Vagina (tissue), 2 donors: ENCODE data around the gene AANAT. TPM values are rescaled to one million over a fixed set of nuclear protein-coding genes. Genes with fewer than 3 reads are reported as not detected.
A peak's percentile ranks its signal among the peaks of the same experiment; 100 is the strongest.

ENCODE experiments used
- DNase-seq, 2 donors: peaks; one replicate each; pipeline ENCODE4 v3.0.0-alpha.2; 2017; ENCODE audit errors: extremely low spot score in 2 of 2
- H3K27ac ChIP-seq: fragments of 200-600 bp; sonication (generic); one replicate; pipeline ENCODE4 v1.5.1; 2019
- H3K27me3 ChIP-seq: fragments of 200-600 bp; sonication (generic); one replicate; pipeline ENCODE4 v1.5.1; 2019
- H3K36me3 ChIP-seq, 2 donors: fragments of 200-600 bp; sonication (generic); one replicate each; pipeline ENCODE4 v1.5.1; 2017 to 2019
- H3K4me1 ChIP-seq: fragments of 200-600 bp; sonication (generic); one replicate; pipeline ENCODE4 v1.5.1; 2019
- H3K4me3 ChIP-seq, 2 donors: fragments of 200-600 bp; sonication (generic); 1 replicate in 1 of 2; 2 replicates in 1 of 2; pipeline ENCODE4 v1.5.1; 2016 to 2019
- H3K9me3 ChIP-seq: fragments of 200-600 bp; sonication (generic); one replicate; pipeline ENCODE4 v1.5.1; 2019
- POLR2A ChIP-seq, 2 donors: fragments of 450-650 bp; IDR thresholded peaks; one replicate each; pipeline ENCODE4 v1.6.1; 2017; ENCODE audit warnings: antibody characterized with exemption in 2 of 2, mild to moderate bottlenecking in 2 of 2, moderate library complexity in 2 of 2
- POLR2AphosphoS5 ChIP-seq, 2 donors: sonication (generic); formaldehyde crosslinking; IDR thresholded peaks; one replicate each; pipeline ENCODE4 v1.9.0; 2017; ENCODE audit warnings: antibody characterized with exemption in 2 of 2, mild to moderate bottlenecking in 2 of 2, low read depth in 1 of 2; ENCODE audit not compliant: insufficient read depth in 1 of 2
- intact Hi-C: fragments of 100-400 bp; cut with DNase I; formaldehyde crosslinking; loops from one replicate; pipeline ENCODE4 v1.15.1; 2023
- total RNA-seq: library from RNA; depleted of rRNA; stranded (reverse); fragments of >200 nt; gene quantifications from one replicate; pipeline ENCODE4 v1.2.3, GENCODE V29; 2016
- TF ChIP-seq, protein P1 (sequence below), 3 experiments: fragments of 450-650 bp in 2 of 3; fragments of 200-600 bp in 1 of 3; sonication (generic) in 1 of 3; IDR thresholded peaks; one replicate each; pipeline ENCODE4 v1.5.1; 2017 to 2019; ENCODE audit warnings: antibody characterized with exemption in 3 of 3, mild to moderate bottlenecking in 2 of 3, moderate library complexity in 2 of 3

Gene AANAT
- total RNA-seq, 1 donor from 2014 or later = not detected

DNA sequence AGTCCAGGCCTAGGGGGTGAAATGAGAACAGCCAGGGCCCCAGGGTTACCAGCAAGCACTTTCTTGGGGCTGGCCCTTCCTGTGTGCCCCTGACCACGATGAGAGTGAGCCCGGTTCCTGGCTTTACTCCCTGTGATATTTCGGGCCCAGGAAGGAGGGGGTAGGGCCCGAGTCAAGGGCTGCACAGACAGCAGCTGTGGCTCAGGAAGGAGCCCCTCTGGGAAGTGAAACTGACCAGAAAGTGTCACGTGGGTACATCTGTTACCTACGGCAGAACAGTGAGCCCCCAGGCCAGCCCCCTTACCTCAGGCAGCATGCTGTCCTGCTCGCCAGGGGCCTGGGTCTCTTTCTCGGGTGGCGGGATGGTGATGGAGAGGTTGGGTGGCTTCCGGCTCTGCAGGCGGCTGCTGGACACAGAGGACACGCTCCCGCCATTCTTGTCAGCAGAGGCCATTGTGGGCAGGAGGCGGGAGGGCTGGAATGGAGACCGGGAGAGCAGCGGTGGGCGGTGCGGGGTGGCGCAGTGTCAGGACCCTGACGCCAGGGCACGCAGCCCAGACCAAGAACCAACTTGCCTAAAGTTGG lies 13.8 kb downstream of the AANAT start:
- peaks cover 0 to 4% of the 10 kb centered on the region in 2 donors for H3K36me3 ChIP-seq
- no peaks in the 10 kb centered on the region for H3K4me1 ChIP-seq
- no peaks in the 10 kb centered on the region for H3K9me3 ChIP-seq
- no peak for DNase-seq
- intact Hi-C loops = no loop called here
- no peak for TF ChIP-seq POLR2AphosphoS5 (IDR thresholded peaks at IDR 0.05; ENCODE audit: insufficient read depth in 1 of 2, low read depth in 1 of 2)
- TF ChIP-seq POLR2A (IDR thresholded peaks at IDR 0.05) = no peak
- TF ChIP-seq, protein P1, sequence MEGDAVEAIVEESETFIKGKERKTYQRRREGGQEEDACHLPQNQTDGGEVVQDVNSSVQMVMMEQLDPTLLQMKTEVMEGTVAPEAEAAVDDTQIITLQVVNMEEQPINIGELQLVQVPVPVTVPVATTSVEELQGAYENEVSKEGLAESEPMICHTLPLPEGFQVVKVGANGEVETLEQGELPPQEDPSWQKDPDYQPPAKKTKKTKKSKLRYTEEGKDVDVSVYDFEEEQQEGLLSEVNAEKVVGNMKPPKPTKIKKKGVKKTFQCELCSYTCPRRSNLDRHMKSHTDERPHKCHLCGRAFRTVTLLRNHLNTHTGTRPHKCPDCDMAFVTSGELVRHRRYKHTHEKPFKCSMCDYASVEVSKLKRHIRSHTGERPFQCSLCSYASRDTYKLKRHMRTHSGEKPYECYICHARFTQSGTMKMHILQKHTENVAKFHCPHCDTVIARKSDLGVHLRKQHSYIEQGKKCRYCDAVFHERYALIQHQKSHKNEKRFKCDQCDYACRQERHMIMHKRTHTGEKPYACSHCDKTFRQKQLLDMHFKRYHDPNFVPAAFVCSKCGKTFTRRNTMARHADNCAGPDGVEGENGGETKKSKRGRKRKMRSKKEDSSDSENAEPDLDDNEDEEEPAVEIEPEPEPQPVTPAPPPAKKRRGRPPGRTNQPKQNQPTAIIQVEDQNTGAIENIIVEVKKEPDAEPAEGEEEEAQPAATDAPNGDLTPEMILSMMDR (IDR thresholded peaks at IDR 0.05) = no peak
- H3K27me3 ChIP-seq = no peaks in the 10 kb centered on the region
- H3K27ac ChIP-seq = no peak overlapping the region
- no peak overlapping the region for H3K4me3 ChIP-seq

DNA sequence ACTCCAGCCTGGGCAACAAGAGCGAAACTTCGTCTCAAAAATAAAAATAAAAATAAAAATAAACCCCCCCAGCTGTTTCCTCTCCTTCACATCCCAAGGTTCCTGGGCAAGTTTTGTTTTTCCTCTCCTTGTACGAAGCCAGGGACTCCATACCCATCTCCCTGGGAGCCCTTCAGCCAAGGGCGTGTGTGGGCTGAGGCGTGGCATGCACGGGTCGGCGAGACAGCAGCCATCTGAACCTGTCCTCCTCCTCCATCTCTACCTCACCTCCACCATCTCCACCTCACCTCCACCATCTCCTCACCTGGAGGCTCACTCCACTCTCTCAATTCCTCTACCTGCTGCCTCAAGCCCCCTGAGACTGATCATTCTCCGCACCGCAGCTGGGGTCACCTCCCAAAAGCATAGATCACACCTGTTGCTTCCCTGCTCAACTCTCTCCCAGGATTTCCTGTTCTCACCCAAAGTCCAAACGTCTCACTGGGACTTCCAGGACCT lies 16.9 kb downstream of the AANAT start:
- intact Hi-C loops = no loop called here
- no peak overlapping the region for H3K27ac ChIP-seq
- no peak overlapping the region for H3K4me3 ChIP-seq
- TF ChIP-seq, protein P1 (IDR thresholded peaks at IDR 0.05) = no peak
- TF ChIP-seq POLR2A (IDR thresholded peaks at IDR 0.05) = no peak
- TF ChIP-seq POLR2AphosphoS5 (IDR thresholded peaks at IDR 0.05; ENCODE audit: insufficient read depth in 1 of 2, low read depth in 1 of 2) = no peak
- H3K9me3 ChIP-seq = no peaks in the 10 kb centered on the region
- no peaks in the 10 kb centered on the region for H3K36me3 ChIP-seq
- H3K27me3 ChIP-seq = no peaks in the 10 kb centered on the region
- no peaks in the 10 kb centered on the region for H3K4me1 ChIP-seq
- no peak for DNase-seq

DNA sequence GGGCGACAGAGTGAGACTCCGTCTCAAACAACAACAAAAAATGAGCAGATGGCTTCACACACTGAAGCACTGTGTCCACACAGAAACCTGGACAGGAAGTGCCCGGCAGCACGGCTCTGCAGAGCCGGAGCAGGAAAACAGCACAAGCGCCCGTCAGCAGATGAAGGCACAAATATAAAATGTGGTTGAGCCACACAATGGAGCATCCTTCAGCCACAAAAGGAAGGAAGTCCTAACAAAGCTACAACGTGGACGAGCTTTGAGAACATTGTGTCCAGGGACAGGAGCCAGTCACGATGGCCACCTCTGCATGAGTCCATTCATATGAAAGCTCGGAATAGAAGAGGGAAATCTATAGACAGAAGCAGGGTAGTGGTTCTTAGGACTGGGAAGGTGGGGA lies 18.2 kb downstream of the AANAT start:
- Histone ChIP-seq H3K4me3 (no peak overlapping the region), H3K9me3 (no peaks in the 10 kb centered on the region), H3K27me3 (no peaks in the 10 kb centered on the region), H3K4me1 (peaks cover 3% of the 10 kb centered on the region), H3K36me3 (no peaks in the 10 kb centered on the region), H3K27ac (no peak overlapping the region)
- DNase-seq = no peak
- intact Hi-C loops = no loop called here
- TF ChIP-seq POLR2A (IDR thresholded peaks at IDR 0.05) = no peak
- TF ChIP-seq, protein P1 (IDR thresholded peaks at IDR 0.05) = no peak
- peak in 1 of 2 donors; percentile 17 for TF ChIP-seq POLR2AphosphoS5 (IDR thresholded peaks at IDR 0.05; ENCODE audit: insufficient read depth in 1 of 2, low read depth in 1 of 2)

DNA sequence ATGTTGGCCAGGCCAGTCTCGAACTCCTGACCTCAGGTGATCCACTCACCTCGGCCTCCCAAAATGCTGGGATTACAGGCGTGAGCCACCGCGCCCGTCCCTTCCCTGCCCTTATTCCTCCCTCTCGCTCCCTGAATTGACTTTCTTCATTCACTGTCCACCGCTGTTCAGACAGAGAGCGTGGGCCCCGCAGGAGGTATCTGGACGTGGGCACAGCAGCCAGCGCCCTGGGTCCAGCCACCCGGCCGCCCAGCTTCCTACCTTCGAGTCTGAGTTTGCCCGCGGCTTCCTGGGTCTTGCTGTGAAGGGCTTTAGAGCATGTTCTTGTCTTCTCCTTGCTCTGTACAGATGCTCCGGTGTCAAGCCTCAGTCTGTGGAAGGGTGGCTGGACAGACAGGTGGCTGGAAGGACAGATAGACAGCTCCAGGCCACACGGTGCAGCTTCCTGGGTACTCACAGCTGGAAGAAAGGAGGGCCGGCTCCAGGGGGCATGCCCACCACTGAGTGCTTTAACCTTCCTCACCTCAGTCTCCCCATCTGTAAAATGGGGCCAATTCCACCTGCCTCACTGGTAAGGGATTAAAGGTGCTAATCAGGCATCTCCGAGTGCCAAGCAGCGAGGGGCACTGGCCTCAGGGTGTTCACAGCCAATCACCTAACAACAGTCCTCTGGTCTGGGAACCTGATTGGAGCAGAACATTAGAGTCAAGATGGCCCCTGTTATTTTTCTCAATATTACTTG lies 20.2 kb downstream of the AANAT start:
- H3K4me3 ChIP-seq = no peak overlapping the region
- DNase-seq = no peak
- no peaks in the 10 kb centered on the region for H3K9me3 ChIP-seq
- H3K27ac ChIP-seq = no peak overlapping the region
- no peaks in the 10 kb centered on the region for H3K27me3 ChIP-seq
- H3K36me3 ChIP-seq = no peaks in the 10 kb centered on the region
- peaks cover 18% of the 10 kb centered on the region for H3K4me1 ChIP-seq
- TF ChIP-seq POLR2AphosphoS5 (IDR thresholded peaks at IDR 0.05; ENCODE audit: insufficient read depth in 1 of 2, low read depth in 1 of 2) (no peak), POLR2A (IDR thresholded peaks at IDR 0.05) (no peak)
- TF ChIP-seq, protein P1 (IDR thresholded peaks at IDR 0.05) = no peak
- intact Hi-C loops = no loop called here
